8988T (cell line): ENCODE data around the gene FAT3.

Experiments
- DNase-seq: peaks from one replicate; pipeline ENCODE4 v3.0.0; 2011

The FAT3 gene

DNA sequence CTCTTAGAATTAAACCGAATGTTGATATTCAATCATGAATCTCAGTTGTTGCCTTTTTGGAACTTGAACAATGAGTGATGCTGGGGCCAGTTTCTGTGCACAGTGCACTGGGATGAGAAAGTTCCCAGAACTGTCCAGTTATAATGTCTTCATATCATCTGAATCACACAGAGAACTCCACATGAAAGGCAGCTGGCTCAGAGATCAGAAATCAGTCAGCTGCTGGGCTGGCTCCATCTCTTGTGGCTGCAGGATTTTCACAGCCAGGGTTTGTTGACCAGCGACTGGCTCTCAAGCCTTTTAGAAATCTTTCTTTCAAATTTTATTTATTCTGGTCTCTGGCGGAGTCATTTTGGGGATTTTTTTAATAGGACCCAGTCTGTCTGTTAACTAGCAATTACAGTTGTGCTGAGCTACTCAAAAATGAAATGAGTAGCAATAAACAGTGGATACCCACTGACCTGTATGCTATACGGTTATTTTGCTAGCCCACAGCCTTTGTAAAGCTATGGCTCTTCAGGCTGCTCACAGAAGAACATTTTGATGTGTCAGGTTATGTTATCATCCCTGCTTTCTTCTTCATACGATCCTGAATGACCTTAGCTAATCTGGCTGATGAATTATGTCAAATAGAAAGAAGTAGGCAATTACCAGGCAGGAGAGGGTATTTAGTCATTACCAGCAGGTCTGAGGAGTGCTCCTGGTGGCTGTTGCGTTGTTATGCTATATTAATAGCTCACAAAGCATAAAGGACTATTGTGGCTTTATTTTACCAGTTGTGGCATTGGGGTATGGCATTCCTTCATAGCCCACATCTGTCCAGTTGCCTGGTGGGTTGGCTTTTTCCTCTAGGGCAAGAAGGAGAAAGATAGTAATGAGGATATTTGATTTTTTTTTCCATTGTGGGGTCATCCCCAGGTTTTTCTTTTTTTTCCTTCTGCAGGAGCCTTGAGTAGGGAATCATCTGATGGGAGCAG, 3.6 kb downstream of the FAT3 start:
- DNase-seq = no peak

DNA sequence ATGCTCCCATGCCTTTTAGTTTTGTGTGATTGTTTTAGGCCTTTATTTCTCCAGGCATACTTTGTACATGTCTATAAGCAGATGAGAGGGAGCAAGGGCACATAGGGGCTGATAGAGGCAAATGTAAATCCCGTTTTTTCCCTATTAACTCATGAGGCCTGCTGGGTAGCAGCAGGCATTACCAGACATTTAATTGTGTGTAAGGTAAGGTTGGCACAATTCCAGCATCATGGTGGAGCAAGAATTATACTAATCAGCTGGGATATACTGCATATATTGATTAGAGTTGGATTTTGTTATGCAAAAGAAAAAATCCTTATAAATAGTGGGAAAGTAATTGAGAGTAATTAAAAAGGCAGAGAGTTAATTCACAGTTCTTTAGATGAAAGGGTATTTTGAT, 12.2 kb downstream of the FAT3 start:
- DNase-seq = no peak

GRCh38 chr11:92240916-92241315, 16.3 kb downstream of the FAT3 start:
- DNase-seq = no peak

DNA sequence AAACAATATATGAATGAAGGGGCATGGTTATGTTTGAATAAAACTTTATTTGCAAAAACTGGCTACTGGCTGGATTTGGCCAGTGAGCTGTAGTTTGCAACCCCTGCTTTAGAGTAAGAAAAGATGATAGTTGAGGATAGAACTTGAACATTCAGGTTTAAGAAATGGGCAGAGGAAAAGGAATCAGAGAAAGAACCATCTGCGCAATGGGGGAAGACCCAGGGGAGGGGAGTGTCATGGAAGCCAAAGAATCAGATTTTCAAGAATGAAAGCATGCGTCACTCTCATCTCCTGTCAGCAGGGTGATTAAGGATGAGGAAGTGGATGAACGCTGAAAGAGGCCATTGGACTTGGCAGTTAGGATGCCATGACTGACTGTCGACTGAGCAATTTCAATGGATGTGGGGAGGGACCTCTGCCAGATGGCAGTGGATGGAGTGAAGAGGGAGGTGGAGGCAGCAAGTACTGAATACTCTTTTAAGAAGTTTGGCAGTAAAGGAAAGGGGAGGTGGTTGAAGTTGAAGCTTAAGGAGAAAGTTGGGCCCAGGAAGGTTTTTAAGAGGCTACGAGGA, 21.2 kb downstream of the FAT3 start:
- DNase-seq = no peak

- DNase-seq = no peak
Measured at GRCh38 chr11:92246630-92247029, 22.0 kb downstream of the FAT3 start.

DNA sequence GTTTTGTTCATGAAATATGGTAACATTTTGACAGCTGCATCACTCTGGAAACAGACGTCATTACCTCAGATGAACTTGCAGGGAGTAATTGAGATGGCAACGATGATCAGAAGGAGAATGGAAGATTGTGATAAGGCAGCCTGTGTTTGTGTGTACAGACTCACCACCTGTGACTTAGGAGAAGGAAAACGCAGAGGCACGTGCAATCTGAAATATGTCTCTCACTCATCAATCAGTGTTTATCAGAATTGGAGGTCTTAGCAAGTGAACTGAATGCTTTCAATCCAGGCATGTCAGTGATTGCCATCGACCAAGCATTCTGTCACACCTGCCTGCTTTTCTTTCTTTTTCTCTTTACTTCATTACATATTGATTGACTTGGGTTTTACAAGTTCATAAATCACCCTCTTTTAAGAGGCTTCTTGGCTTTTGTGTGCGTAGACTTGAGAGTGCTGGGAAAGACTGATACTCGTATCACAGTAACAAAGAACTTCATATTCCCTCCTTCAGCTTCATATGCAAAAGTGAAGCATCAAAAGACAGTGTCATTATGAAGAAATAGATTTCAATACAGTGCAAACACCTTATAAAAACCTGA, 24.6 kb downstream of the FAT3 start:
- no peak for DNase-seq

DNA sequence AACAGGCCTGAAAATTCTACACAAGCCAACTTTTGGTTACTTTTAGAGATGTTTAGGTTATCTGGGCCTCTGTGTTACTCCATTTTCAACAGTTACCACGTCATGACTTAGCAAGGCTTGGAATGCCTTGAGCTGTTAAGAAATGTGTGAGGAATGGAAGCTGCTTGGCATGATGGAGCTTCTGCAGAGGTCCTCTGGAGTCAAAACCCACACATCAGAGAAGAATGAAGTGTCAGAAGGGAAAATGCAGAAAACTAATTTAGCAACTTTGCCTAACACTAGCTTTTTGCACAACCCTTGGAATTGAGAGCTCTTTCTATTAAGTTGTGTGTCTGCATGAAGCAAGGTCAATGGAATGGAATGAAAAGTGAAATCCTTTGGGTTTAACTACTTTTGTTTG, 27.4 kb downstream of the FAT3 start:
- DNase-seq = no peak

DNA sequence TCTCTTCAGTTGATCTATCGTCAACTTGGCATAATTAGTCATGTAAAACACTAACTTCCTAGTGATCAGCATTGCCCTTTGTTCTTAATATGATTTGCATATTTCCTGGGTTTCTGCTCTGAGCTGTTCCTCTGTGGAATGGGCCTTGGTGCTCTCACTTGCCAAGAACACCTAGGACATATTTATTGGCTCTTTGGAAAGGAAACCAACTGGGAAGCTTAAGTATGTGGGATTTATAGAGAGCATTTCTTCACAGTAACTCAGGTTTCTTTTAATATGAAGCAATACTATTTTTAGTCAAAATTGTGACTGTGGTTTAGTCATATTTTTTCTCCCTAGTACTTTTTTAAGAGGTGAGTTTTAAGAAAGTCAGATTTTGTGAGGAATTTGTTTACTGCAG, 28.8 kb downstream of the FAT3 start:
- DNase-seq = no peak

DNA sequence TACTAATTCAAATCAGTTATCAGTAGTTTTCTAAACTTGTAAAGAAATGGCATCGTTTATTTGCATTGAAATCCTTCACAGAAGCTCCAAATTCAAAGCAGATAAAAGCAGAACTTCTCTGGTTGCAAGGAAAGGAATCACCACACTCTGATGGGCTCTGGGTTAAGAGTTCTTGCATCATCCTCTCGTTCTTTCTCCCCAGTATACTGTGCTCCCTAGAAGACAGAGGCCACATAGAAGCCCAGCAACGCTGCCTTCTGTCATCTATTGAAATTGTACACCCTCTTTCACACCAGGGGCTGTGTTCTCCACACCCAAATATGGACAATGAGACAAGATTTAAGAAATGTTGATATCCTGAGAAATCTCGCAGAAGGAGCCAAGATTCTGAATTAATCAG, 29.3 kb downstream of the FAT3 start:
- DNase-seq = no peak

DNA sequence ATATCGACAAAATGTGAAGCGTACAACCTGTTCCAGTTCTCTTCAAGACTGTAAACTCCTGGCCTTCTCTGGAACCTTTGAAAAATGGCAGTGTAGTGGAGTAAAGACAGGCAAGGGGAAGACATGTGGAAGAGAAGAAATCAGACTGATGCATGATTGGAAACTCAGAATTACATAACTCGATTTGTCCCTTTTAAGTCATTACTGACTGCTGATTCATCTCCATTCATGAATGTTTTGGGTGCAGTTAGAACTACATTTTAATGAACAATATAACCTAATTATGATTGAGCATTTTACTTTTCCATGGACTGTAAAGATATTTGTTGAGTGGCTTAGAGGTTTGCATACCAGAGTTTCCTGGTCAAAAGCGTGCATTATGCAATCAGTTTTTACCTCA, 32.9 kb downstream of the FAT3 start:
- no peak for DNase-seq

DNA sequence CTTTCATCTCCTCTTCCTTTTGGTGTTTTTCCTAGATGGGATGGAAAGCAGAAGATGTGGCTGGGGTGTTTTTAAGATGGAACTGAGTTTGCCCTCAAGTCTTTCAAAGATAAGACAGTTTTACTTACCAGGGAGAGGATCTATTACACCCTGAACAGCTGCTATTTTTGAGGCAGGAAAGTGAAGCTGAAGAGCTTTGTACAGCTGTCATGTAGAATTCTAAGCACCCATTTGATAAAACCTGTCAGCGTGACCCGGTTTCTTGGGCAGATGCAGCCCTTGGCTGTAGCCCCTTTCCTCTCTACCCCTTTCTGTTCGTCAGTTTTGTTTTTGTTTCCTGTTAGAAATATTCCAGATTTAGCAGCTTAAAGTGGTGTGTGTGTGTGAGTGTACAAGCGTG, 35.2 kb downstream of the FAT3 start:
- no peak for DNase-seq

- DNase-seq = no peak
Measured at GRCh38 chr11:92264350-92264749, 39.7 kb downstream of the FAT3 start.

DNA sequence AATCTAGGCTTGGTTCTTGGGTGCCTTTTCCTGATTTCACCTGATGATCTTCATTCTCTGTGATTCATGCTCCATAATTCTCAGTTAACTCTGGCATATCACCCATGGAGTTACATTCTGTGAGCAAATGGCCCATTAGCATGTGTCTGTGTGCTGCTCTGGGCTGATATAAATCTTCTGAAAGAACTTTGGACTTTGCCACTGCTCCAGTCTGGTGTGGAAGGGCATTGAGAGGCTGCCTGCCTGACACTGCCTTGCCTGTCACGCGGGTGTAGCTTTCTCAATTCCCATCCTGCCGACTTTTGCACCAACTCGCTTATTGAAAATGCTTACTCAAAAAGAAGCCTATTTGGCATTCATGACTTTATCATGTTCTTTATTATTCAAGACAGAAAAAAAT, 42.2 kb downstream of the FAT3 start:
- DNase-seq = no peak

DNA sequence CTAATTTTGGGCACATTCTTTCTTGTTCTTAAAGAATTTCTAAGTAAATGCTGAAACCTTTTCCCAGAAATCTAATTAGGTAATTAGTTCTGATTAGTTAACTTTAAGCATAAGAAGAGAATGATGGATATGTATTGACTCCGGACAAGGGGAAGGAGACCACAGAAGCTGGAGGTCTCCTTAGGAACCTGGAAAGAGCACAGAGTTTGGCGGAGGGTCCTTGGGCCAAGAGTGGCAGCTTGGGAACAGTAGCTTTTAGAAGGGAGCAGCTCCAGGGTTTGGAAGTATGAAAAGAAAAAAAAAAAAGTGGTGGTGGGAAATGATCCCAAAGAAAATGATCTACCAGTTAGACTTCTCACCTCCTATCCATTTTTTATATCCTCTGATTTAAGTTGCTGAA, 42.7 kb downstream of the FAT3 start:
- DNase-seq = no peak

DNA sequence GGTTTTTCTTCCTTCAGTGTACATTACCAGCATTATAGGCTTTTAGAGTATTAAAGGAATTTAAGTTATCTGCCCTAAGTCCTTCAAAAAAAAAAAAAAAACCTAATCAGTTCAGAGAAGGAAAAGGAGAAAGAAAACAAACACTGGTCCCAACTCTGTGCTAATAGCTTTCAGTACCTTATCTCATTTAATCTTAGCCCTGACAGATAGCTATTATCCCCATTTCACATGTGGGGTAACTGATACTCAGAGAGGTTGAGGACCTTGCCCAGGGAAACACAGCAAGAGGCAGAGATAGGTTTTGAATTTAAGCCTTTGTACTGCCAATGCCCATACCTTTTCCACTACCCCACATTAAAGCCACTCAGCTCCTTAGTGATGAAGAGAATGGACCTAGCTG, 43.4 kb downstream of the FAT3 start:
- DNase-seq = no peak

DNA sequence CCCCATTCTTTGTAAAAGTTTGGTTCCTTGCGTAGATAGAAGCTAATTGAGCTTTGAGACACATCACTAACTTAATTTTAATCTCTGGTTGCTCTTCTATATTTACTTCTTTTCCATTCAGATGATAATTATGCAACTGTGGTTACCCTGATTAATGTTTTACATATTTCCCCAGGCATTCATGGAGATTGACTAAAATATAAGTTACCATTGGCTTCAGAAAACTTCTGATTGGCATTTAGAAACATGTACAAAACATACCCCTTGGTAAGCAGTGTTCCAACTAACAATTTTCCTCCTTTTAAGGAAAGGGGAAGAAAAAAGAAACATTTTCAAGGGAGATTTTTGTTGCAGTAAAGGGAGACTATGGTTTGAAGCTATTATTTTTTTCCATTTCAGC, 43.9 kb downstream of the FAT3 start:
- no peak for DNase-seq

GRCh38 chr11:92269021-92269420, 44.4 kb downstream of the FAT3 start:
- DNase-seq = no peak

DNA sequence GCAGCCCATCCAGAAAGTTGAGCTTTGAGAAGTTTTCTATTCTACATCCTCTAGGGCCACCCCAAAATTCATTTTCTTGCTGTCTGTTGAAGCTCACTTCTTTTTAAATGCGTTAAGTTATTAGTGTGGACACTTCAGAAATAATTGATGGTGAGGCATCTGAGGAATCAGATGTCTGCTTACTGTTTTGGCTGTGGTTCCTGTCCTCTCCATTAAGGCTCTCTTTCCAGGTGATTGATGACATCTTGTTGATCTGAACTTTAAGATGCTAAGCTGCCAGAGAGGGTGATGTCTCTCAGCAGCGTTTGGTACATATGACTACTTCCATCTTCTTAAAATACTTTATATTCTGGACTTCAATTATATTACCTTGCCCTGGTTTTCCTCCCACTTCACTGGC, 45.2 kb downstream of the FAT3 start:
- no peak for DNase-seq

DNA sequence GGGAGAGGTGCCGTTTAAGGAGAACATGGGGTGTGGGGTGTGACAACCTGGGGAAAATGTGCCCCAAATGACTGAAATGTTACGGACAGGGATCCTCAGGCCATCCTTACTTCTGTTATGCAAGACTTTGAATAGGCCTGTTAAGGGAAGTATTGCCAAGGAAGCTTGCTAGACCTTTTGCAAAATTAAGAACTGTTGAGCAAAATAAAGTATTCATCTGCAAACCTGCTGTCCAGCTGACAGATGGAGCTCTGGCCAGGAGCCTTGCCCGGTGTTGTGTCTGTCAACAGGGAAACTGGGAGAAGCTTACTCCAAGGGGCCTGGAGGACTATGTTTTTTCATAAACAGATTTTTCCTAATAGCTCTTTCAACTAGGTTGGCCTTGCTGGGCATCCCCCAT, 48.0 kb downstream of the FAT3 start:
- DNase-seq = no peak
